ENCODE measurements around the gene MAST2.

Gene MAST2

GRCh38 chr1:45995298-45995697 lies 191.9 kb downstream of the MAST2 start:
- DNase-seq, result no peak

- DNase-seq, result no peak
Observed at GRCh38 chr1:45998020-45998617, 194.7 kb downstream of the MAST2 start.

GRCh38 chr1:45999507-45999906 lies 196.1 kb downstream of the MAST2 start:
- DNase-seq, result no peak

- no peak for DNase-seq
Observed at GRCh38 chr1:46001081-46001785, 197.8 kb downstream of the MAST2 start.

- DNase-seq, result no peak
Observed at GRCh38 chr1:46002551-46003150, 199.2 kb downstream of the MAST2 start.

DNA sequence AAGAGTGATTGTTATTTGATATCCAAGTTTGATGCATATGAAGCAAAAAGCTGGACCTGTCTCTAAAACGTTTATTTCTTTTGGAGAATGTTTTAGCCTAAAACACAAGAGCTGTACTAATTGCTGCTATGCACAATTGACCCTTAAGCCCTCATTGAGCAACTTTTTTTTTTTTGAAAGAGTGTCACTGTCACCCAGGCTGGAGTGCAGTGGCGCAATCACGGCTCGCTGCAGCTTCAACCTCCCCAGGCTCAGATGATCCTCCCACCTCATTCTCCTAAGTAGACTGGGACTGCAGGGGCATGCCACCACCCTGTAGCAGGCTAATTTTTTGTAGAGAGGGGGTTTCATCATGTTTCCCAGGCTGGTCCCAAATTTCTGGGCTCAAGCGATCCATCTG lies 199.9 kb downstream of the MAST2 start:
- no peak for DNase-seq

DNA sequence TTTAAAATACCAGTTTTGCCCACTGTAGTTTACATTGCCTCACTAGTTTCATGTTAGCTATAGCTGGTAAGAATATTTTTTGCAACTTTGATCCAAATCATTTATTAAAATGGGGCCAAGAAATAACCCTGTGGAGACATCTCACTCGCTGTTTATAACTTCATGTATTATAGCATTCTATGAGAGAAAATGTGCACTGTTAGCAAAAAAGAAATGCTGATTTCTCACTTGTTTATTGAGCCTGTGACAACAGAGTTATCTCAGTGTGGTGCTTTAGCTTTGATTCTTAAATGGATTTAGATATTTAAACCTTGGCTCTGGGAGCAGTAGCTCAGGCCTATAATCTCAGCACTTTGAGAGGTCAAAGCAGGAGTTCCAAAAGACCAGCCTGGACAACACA lies 201.1 kb downstream of the MAST2 start:
- DNase-seq, result no peak

DNA sequence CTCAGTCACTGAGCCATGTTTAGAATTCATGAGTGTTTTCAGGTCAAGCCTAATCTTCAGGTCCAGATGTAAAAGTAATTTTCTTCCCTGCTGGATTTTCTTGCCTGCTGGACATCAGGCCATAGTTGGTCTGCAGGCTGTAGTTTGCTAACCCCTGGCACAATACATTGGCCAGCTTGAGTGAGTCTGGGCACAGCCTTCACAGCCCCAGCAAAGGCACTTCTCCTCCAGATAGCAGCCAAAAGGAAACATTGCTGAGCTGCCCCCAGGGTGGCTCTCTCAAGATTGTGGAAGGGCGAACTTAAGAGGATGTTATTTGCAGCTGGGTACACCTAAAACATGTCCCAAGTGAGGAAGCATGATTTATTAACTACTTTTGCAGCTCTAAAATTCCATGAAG lies 202.2 kb downstream of the MAST2 start:
- DNase-seq, result no peak

DNA sequence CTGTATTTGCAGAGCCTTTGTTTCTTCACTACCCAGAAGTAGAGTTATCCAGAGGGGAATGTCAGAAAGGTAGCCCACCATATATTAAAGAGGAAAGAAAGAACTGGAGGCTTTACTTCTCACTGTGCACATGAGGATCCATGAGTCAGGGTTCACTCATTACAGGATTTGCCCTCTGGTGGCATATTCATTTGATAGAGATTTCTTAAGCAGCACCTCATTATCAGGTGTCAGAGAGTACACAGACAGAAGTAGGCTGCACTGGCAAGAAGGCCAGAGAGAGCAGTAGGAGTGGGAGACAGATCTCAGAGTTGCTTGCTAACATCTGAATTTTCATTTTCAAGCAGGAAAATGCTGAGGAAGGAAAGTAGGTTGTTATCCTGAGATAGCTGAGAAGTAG lies 205.2 kb downstream of the MAST2 start:
- no peak for DNase-seq

DNA sequence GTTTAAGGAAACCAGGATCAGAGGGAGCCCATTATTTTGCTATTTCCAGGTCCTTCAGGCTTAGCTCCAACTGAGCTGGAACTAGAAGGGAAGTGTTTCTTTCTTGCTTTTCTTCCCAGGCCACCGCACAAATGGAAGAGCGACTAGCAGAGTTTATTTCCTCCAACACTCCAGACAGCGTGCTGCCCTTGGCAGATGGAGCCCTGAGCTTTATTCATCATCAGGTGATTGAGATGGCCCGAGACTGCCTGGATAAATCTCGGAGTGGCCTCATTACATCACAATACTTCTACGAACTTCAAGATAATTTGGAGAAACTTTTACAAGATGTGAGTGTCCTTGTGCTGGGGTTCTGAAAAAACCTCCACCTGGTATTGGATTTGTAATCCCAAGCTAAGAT lies 207.2 kb downstream of the MAST2 start:
- DNase-seq, result no peak

- no peak for DNase-seq
Observed at GRCh38 chr1:46011121-46011695, 207.8 kb downstream of the MAST2 start.

- no peak for DNase-seq
Observed at GRCh38 chr1:46012236-46012635, 208.8 kb downstream of the MAST2 start.

DNA sequence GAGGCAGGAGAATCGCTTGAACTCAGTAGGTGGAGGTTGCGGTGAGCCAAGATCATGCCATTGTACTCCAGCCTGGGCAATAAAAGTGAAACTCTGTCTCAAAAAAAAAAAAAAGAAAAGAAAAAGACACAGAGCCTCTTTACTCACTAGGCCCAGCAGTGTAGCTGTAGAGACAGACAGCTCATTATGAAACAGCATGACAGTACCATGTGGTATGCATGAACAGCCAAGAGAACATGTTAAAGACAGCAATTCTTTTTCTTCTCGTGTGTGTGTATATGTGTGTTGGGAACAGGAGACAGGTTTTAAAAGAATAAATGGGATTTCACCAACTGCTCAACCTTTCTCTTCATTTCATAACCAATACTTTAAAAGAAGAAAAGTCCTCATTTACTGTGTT lies 210.2 kb downstream of the MAST2 start:
- no peak for DNase-seq

GRCh38 chr1:46017876-46018503 lies 214.6 kb downstream of the MAST2 start:
- no peak for DNase-seq

GRCh38 chr1:46019348-46019747 lies 215.9 kb downstream of the MAST2 start:
- DNase-seq, result no peak

DNA sequence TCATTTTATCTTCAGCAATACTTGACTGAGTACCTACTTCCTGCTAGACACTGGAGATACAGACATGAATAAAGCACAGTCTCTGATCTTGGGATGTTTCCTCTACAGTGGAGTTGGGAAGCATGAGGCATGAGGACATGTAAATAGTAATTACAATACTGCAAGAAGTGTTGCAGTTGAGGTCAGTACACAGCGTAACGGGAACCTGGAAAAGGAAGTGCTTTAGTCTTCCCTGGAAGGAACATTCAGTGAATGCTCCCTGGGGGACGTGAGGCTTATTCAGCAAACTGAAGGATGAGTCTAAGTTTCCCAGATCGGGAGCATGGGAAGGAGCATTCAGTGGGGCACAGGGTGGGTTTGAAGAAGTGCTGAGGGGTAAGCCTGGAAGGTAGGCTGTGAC lies 216.6 kb downstream of the MAST2 start:
- DNase-seq, result no peak

GRCh38 chr1:46021046-46021996 lies 217.9 kb downstream of the MAST2 start:
- no peak for DNase-seq

DNA sequence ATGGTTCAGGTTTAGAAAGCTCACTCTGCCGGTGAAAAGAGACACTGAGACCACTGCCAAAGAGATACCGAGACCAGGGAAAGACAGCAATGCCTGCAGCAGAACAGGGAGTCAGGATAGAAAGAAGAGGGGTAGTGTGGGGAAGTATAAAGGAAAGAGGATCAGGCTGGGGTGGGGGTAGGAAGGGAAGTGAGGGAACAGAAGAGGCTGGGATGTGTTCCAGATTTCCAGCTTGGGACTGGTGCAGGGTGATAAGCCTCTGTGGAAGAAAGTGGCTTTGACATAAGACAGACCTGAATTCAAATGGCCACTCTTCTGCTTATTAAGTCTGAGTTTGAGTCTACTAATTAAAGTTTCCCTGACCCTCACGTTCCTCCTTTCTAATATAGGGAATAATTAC lies 223.1 kb downstream of the MAST2 start:
- DNase-seq, result no peak

DNA sequence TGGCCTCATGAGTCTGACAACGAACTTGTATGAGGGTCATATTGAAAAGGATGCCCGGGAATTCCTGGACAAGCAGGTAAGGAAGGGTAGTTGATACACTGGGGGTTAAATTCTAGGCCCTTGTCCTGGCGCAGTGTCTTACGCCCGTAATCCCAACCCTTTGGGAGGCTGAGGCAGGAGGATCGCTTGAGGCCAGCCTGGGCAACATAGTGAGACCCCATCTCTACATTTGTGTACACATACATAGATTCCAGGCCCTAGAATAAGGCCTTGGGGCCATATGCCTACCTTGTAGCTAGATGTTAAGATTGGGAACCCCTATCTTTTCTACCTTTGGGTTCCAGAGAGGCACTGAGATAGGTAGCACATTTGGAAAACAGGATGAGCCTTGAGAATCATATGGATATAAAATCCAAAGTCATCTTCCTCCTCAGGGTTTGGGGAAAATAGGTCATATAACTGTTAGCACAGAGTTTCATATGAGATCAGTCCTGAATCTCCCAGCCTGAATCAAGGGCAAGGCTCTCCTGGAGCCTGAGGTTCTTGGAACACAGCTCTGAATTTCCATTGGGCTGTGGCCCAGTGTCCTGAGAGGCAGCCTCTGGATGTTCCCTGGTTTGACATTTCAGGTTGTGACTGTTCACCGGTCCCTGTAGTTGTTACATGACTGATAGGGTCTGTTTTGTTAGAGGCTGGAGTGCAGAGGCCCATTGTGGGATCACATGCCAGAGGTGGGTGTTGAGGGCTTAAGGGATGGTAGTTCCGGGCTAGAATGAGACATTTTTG lies 224.6 kb downstream of the MAST2 start:
- no peak for DNase-seq

- no peak for DNase-seq
Observed at GRCh38 chr1:46030074-46030870, 226.9 kb downstream of the MAST2 start.

Data from NCI-H524 treated with DMSO at 0.1 percent for 48 hours (cell line).